ENCODE measurements around the gene SPEM1. TPM values are rescaled to one million over a fixed set of nuclear protein-coding genes. Genes with fewer than 3 reads are reported as not detected.

Gene SPEM1
- total and polyA plus RNA-seq, 2 of the 13 experiments (the other 11 are each of a cell fraction or from before 2014, with no cell fraction given): not detected

- TF ChIP-seq ZNF687 (CRISPR knock-in tag; IDR thresholded peaks at IDR 0.05): peak; percentile 68
- TF ChIP-seq ZNF513 (CRISPR knock-in tag; conservative IDR thresholded peaks at IDR 0.05): no peak
- TF ChIP-seq RXRB (CRISPR knock-in tag; IDR thresholded peaks at IDR 0.05; ENCODE audit: borderline replicate concordance): 0 out of 2 replicates have a peak, but pooled peaks have one; percentile 33
- TF ChIP-seq KAT8 (CRISPR knock-in tag; IDR thresholded peaks at IDR 0.05): no peak; the same call in none of the 2 replicates
- no peak for TF ChIP-seq JUND (CRISPR knock-in tag; IDR thresholded peaks at IDR 0.05)
- TF ChIP-seq SP5 (CRISPR knock-in tag; IDR thresholded peaks at IDR 0.05; ENCODE audit: borderline replicate concordance, low read depth): peak; percentile 80; the same call in 1 of the 2 replicates
- TF ChIP-seq ZNF605 (CRISPR knock-in tag; IDR thresholded peaks at IDR 0.05): no peak
- no peak for TF ChIP-seq ZNF382 (CRISPR knock-in tag; IDR thresholded peaks at IDR 0.05; ENCODE audit: borderline replicate concordance)
- TF ChIP-seq ZNF562 (CRISPR knock-in tag; IDR thresholded peaks at IDR 0.05; ENCODE audit: borderline replicate concordance): no peak
- no peak for TF ChIP-seq STAT5B (CRISPR knock-in tag; IDR thresholded peaks at IDR 0.05)
- TF ChIP-seq ZNF563 (CRISPR knock-in tag; IDR thresholded peaks at IDR 0.05): no peak; the same call in 1 of the 2 replicates
- TF ChIP-seq SMARCC2 (IDR thresholded peaks at IDR 0.05): no peak
- TF ChIP-seq PRDM4 (CRISPR knock-in tag; IDR thresholded peaks at IDR 0.05; ENCODE audit: borderline replicate concordance): no peak
- no peak; the same call in 1 of the 2 replicates for TF ChIP-seq ZZZ3 (CRISPR knock-in tag; IDR thresholded peaks at IDR 0.05; ENCODE audit: borderline replicate concordance)
- TF ChIP-seq ZNF672 (CRISPR knock-in tag; IDR thresholded peaks at IDR 0.05): no peak
- no peak for TF ChIP-seq XRCC5 (optimal IDR thresholded peaks at IDR 0.05; ENCODE audit: low read length)
- no peak for TF ChIP-seq KDM5B (CRISPR knock-in tag; IDR thresholded peaks at IDR 0.05; ENCODE audit: borderline replicate concordance)
- no peak for TF ChIP-seq ZNF567 (CRISPR knock-in tag; IDR thresholded peaks at IDR 0.05; ENCODE audit: borderline replicate concordance)
- no peak for TF ChIP-seq SKI (IDR thresholded peaks at IDR 0.05; ENCODE audit: partially characterized antibody)
- no peak; the same call in 1 of the 2 replicates for TF ChIP-seq ZNF225 (CRISPR knock-in tag; IDR thresholded peaks at IDR 0.05)
- 0 out of 2 replicates have a peak, but pooled peaks have one; percentile 35 for TF ChIP-seq SP4 (CRISPR knock-in tag; IDR thresholded peaks at IDR 0.05)
- no peak for TF ChIP-seq ZNF780A (CRISPR knock-in tag; IDR thresholded peaks at IDR 0.05)
- peak; percentile 53 for TF ChIP-seq TEAD3 (CRISPR knock-in tag; optimal IDR thresholded peaks at IDR 0.05; ENCODE audit: borderline replicate concordance)
These were observed 16.9 kb upstream of the SPEM1 start (continued) for GRCh38 chr17:7403043-7403726.
